HG03558 (cell line): ENCODE data around the gene NR6A1.

Experiments used
- ATAC-seq: cut with Tn5 transposase; IDR thresholded peaks from one replicate; pipeline ENCODE4 v1.9.1; 2021; ENCODE audit warnings: moderate number of reproducible peaks; ENCODE audit not compliant: unreplicated experiment; ENCODE audit errors: extremely low read depth

NR6A1 gene

DNA sequence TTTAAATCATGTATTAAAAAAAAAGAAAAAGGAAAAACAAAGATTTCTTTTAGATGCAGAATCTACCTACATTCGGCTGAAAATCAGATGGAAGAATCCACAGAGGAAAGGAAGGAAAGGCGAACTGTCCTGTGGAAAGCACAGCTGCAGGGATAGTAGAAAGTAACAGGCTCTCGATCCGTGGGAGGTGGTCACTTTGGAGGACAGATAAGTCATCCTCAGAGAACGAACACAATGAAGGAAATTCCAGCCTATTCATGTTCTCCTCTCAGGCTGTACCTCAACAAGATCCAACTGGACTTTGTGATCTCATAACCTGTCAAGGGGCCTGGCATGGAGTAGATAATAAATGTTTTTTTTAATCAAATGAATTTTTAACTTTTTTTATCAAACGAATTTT, 72.8 kb downstream of the NR6A1 start:
- ATAC-seq = no peak

DNA sequence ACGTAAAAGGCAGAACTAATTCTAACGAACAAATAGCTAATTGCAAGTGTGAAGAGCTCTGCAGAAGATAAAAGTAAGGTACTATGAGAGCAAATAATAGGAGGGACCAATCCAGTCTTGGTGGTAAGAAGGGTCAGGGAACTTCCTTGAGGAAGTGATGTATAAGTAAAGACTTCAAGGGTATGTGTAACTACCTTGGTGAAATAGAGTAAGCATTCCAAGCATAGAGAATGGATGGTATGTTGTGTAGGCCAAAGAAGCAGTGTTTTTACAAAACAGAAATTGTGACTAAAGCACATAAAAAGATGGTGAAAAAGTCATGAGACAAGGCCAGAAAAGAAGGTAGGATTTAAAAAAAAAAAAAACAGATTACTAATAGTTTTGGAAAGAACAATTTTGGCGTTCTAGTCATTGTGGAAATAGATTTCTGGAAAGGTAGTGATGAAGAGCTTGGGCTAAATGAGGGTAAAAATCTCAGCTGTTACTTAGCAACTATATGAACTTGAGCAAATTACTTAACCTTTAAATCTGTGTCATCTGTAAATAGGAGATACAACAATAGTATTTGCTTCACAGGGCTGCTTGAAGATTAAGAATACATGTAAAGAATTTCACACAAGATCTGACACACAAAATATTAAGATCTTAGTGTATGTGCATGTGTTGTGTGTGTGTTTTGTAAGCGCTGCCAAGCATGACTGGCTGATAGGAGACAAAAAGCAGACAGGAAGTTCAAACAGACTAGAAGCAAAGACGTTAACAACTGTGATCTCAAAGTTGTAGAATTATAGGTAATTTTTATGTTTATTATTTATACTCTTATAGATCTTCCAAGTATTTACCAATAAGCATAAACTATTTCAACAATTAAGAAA, 73.5 kb downstream of the NR6A1 start:
- ATAC-seq = no peak

DNA sequence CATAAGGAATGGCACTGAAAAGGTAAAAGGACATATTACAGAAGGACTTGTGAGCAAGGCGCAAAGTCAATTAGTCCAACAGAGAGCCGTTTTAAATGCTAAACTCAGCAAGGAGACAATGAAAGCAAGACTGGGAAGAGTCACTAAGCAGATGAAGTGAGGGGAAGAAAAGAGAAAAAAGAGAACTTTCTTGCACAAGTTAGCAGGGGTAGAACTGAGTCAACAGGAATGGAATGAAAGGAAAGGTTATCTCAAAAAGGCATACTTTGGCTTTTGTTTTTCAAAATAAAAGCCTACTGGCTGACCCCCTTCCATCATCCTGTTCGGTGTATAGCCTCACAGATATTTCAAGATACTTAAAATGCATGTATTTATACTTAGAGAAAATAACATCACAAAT, 75.0 kb downstream of the NR6A1 start:
- ATAC-seq = no peak

GRCh38 chr9:124695280-124695890, 75.7 kb downstream of the NR6A1 start:
- ATAC-seq = no peak

GRCh38 chr9:124694414-124695279, 76.5 kb downstream of the NR6A1 start:
- no peak for ATAC-seq

- no peak for ATAC-seq
Measured at GRCh38 chr9:124693403-124693802, 77.7 kb downstream of the NR6A1 start.

- ATAC-seq = no peak
Measured at GRCh38 chr9:124688238-124688904, 82.7 kb downstream of the NR6A1 start.

- no peak for ATAC-seq
Measured at GRCh38 chr9:124686918-124687317, 84.2 kb downstream of the NR6A1 start.

DNA sequence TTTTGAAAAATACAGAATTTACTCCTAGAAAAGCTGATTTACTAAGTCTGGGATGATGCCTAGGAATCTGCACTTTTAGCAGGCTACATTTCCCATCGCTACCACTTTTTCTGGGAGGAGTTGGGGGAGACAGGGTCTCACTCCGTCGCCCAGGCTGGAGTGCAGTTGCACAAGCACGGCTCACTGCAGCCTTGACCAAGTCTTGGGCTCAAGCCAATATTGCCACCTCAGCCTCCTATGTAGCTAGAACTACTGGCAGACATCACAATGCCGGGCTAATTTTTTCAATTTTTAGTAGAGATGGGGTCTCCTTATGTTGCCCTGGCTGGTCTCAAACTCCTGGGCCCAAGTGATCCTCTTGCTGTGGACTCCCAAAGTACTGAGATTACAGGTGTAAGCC, 85.9 kb downstream of the NR6A1 start:
- ATAC-seq = no peak

- ATAC-seq = no peak
Measured at GRCh38 chr9:124684169-124684568, 86.9 kb downstream of the NR6A1 start.

DNA sequence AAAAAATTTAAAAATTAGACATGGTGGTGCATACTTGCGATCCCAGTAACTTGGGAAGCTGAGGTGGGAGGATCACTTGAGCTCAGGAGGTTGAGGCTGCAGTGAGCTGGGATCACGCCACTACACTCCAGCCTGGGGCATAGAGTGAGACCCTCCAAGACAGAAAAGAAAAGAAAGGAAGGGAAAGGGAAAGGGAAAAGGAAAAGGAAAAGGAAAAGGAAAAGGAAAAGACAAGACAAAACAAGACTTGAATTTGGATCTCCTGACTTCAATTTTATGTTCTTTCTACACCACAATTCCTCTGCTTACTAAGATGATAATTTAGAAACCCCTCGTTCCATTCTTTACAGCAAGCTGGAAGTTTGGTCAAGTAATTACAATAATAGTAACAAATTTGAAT, 88.1 kb downstream of the NR6A1 start:
- no peak for ATAC-seq

- ATAC-seq = no peak
Measured at GRCh38 chr9:124680714-124681390, 90.3 kb downstream of the NR6A1 start.

GRCh38 chr9:124680049-124680448, 91.1 kb downstream of the NR6A1 start:
- ATAC-seq = no peak

DNA sequence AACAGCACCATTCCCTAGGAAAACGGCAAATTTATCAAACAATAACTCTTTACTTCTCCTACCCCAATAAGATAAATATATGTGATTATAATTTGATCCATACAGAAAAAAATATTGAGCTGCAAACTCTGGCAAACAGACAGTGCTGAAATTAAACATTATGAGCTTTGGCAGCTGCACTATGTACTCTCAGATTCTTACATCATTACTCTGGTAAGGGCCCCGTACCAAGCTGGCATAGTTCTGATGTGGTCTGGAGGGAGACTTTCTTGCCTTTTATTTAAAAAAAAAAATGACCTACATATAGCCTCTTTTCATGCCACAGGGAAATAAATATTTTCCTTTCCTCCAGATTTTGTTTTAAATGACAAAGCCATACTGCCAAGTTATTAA, 95.0 kb downstream of the NR6A1 start:
- ATAC-seq = no peak

DNA sequence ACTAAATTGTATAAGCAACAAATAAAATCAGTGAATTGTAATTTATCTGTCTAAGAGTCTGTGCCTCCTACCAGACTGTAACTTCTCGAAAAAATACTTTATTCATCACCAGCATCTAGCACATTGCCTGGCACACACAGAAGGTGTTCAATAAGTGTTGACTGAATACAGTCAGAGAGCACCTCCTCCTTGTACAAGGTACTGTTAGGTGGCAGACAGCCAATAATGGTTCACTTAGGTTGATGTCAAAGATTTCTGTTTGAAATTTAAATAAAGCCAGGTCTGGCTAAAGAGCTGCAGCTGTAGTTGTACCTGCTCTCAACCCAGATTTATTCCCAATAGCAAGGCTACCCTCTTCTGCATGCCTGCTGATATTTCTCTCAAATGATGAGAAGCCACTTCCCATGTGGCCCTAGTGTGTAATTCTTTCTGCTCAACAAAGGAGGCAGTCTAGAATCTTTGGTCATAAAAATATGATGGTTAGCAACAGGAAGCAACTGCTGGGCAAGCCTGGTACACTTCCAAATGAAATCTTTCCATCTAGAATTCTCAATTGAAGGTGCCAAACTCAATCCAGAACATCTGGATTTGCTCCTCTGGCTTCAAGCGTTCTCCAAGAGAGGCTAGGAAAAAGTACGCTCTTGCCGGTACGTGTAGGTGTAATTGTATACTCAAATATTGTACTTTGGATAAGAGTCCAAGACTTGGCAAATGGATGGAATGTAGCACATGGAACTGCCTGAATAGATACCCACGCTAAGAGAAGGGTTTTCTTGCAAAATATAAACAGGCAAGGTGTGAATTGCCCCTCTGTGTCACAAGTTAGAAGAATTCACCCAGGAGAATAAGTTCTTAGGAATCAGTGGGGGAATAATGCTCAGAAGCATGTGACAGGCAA, 95.6 kb downstream of the NR6A1 start:
- ATAC-seq = no peak

GRCh38 chr9:124674651-124675050, 96.5 kb downstream of the NR6A1 start:
- ATAC-seq = no peak

DNA sequence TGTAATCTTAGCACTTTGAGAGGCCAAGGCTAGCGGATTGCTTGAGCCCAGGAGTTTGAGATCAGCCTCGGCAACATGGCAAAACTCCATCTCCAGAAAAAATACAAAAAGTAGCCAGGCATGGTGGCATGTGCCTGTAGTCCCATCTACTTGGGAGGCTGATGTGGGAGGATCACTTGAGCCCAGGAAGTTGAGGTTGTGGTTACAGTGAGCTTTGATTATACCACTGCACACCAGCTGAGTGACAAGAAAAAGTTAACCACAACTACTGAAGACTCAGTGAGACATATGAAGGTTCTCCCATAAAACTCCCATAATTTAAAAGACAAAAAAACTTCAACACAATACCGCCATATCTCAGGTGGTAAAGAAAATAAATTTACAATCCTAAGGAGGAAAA, 98.0 kb downstream of the NR6A1 start:
- ATAC-seq = no peak

GRCh38 chr9:124671861-124672260, 99.2 kb downstream of the NR6A1 start:
- no peak for ATAC-seq

DNA sequence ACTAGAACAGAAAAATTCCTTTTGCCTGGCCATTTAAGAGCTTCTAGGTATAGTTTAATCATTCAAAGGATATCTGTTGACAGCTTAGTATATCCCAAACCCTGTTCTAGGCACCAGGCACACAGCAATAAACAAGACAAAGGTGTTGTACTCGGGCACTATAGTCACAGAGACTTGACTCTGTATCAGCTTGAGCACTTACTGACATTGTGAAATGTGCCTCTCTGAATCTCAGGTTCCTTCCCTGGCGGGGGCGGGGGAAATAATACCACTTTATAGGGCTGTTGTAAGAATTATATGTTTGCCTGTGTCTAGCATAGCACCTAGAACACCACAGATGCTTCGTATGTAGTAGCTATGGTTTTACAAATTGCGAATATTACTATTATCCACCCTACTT, 104.5 kb downstream of the NR6A1 start:
- ATAC-seq = no peak
